Liver (tissue), 9 donors: ENCODE results near the gene NCOR1. TPM values are rescaled to one million over a fixed set of nuclear protein-coding genes. Genes with fewer than 3 reads are reported as not detected.
A peak's percentile ranks its signal among the peaks of the same experiment; 100 is the strongest.

ENCODE experiments used
- DNase-seq: peaks from one replicate; pipeline ENCODE4 v3.0.0-alpha.2; 2017; ENCODE audit warnings: low spot score
- H3K27ac ChIP-seq, 2 donors: one replicate each; pipeline ENCODE4 v1.7.0; 2013; ENCODE audit warnings: inconsistent platforms in 2 of 2, low read length in 2 of 2, control low read depth in 1 of 2, low read depth in 1 of 2, mild to moderate bottlenecking in 1 of 2
- H3K27me3 ChIP-seq, 4 donors: one replicate each; pipeline versions ENCODE4 v1.6.1 to v1.7.0; 2013; ENCODE audit warnings: low read length in 3 of 4, inconsistent platforms in 1 of 4, mild to moderate bottlenecking in 1 of 4, moderate library complexity in 1 of 4; ENCODE audit not compliant: control insufficient read depth in 4 of 4, insufficient read depth in 4 of 4
- H3K36me3 ChIP-seq, 4 donors: one replicate each; pipeline versions ENCODE4 v1.6.1 to v1.7.0; 2013; ENCODE audit warnings: low read length in 3 of 4, mild to moderate bottlenecking in 3 of 4, low read depth in 1 of 4, moderate library complexity in 1 of 4; ENCODE audit not compliant: control insufficient read depth in 4 of 4, insufficient read depth in 3 of 4
- H3K4me1 ChIP-seq, 4 donors: one replicate each; pipeline versions ENCODE4 v1.6.1 to v1.7.0; 2013; ENCODE audit warnings: low read length in 3 of 4, mild to moderate bottlenecking in 3 of 4, moderate library complexity in 1 of 4; ENCODE audit not compliant: control insufficient read depth in 4 of 4, insufficient read depth in 4 of 4
- H3K4me3 ChIP-seq, 3 donors: one replicate each; pipeline versions ENCODE4 v1.6.1 to v1.7.0; 2013; ENCODE audit warnings: low read length in 3 of 3, control low read depth in 1 of 3, low read depth in 1 of 3, mild to moderate bottlenecking in 1 of 3
- H3K9ac ChIP-seq, 2 donors: one replicate each; pipeline ENCODE4 v1.7.0; 2013; ENCODE audit warnings: low read length in 2 of 2, mild to moderate bottlenecking in 2 of 2, moderate library complexity in 2 of 2, control low read depth in 1 of 2, low read depth in 1 of 2
- H3K9me3 ChIP-seq, 4 donors: one replicate each; pipeline versions ENCODE4 v1.6.1 to v1.7.0; 2013; ENCODE audit warnings: low read length in 3 of 4; ENCODE audit not compliant: control insufficient read depth in 4 of 4
- ATF3 ChIP-seq: IDR thresholded peaks from 2 replicates; pipeline ENCODE4 v1.6.1; 2016; ENCODE audit warnings: antibody characterized with exemption
- CTCF ChIP-seq: fragments of 150-350 bp; IDR thresholded peaks from 2 replicates; pipeline ENCODE4 v1.5.1; 2017; ENCODE audit warnings: improper control_type of control experiment, low read depth, low read length; ENCODE audit not compliant: missing input control
- EGR1 ChIP-seq, 2 donors: IDR thresholded peaks; 2 replicates each; pipeline ENCODE4 v1.6.1; 2016 to 2018; ENCODE audit warnings: antibody characterized with exemption in 2 of 2, low read depth in 2 of 2
- FOXA1 ChIP-seq: IDR thresholded peaks from 2 replicates; pipeline ENCODE4 v1.6.1; 2016; ENCODE audit warnings: antibody characterized with exemption
- FOXA2 ChIP-seq: IDR thresholded peaks from 2 replicates; pipeline ENCODE4 v1.6.1; 2016; ENCODE audit warnings: antibody characterized with exemption
- GABPA ChIP-seq, 2 donors: IDR thresholded peaks in 1 of 2; conservative IDR thresholded peaks in 1 of 2; 2 replicates each; pipeline ENCODE4 v1.6.1; 2016; ENCODE audit warnings: antibody characterized with exemption in 2 of 2, mild to moderate bottlenecking in 1 of 2, moderate library complexity in 1 of 2
- HNF4A ChIP-seq, 2 donors: conservative IDR thresholded peaks; 2 replicates each; pipeline ENCODE4 v1.6.1; 2016; ENCODE audit warnings: antibody characterized with exemption in 2 of 2, mild to moderate bottlenecking in 2 of 2
- HNF4G ChIP-seq: IDR thresholded peaks from 2 replicates; pipeline ENCODE4 v1.6.1; 2016; ENCODE audit warnings: antibody characterized with exemption
- JUND ChIP-seq, 2 donors: IDR thresholded peaks; 2 replicates each; pipeline ENCODE4 v1.6.1; 2016; ENCODE audit warnings: antibody characterized with exemption in 2 of 2
- NR2F2 ChIP-seq: IDR thresholded peaks from 2 replicates; pipeline ENCODE4 v1.6.1; 2016; ENCODE audit warnings: antibody characterized with exemption
- RAD21 ChIP-seq, 2 donors: IDR thresholded peaks; 2 replicates each; pipeline ENCODE4 v1.6.1; 2016; ENCODE audit warnings: antibody characterized with exemption in 2 of 2, mild to moderate bottlenecking in 2 of 2
- RXRA ChIP-seq, 2 donors: IDR thresholded peaks; 2 replicates each; pipeline ENCODE4 v1.6.1; 2017 to 2018; ENCODE audit warnings: antibody characterized with exemption in 2 of 2, mild to moderate bottlenecking in 1 of 2
- SP1 ChIP-seq: IDR thresholded peaks from 2 replicates; pipeline ENCODE4 v1.6.1; 2018; ENCODE audit warnings: antibody characterized with exemption, mild to moderate bottlenecking
- TAF1 ChIP-seq: conservative IDR thresholded peaks from 2 replicates; pipeline ENCODE4 v1.6.1; 2016; ENCODE audit warnings: antibody characterized with exemption, mild to moderate bottlenecking
- YY1 ChIP-seq: IDR thresholded peaks from 2 replicates; pipeline ENCODE4 v1.6.1; 2016; ENCODE audit warnings: antibody characterized with exemption, mild to moderate bottlenecking
- WGBS: extraction: QIAGEN DNeasy Blood & Tissue Kit; methylation state at CpG from one replicate; pipeline ENCODE4 v1.1.7; 2013; 5-methylcytosine and 5-hydroxymethylcytosine counted together
- polyA plus RNA-seq, 2 donors: library from polyadenylated mRNA; stranded (reverse) in 1 of 2; unstranded in 1 of 2; fragments of 200-250 nt in 1 of 2; fragments of >200 nt in 1 of 2; fragmentation: Nextera tagmentation in 1 of 2; extraction: Ambion mirVana in 1 of 2; gene quantifications; one replicate each; pipeline versions ENCODE4 v1.2.1 to v1.2.3, GENCODE V29; 2013 to 2015
- total RNA-seq, 2 donors: library from RNA; depleted of rRNA; stranded (reverse); fragments of >200 nt; gene quantifications; one replicate each; pipeline ENCODE4 v1.2.3, GENCODE V29; 2014
- TF ChIP-seq, protein P1 (sequence below): IDR thresholded peaks from 2 replicates; pipeline ENCODE4 v1.6.1; 2016; ENCODE audit warnings: antibody characterized with exemption
- TF ChIP-seq, protein P2 (sequence below): IDR thresholded peaks from 2 replicates; pipeline ENCODE4 v1.6.1; 2016; ENCODE audit warnings: antibody characterized with exemption, mild to moderate bottlenecking
- TF ChIP-seq, protein P3 (sequence below): IDR thresholded peaks from 2 replicates; pipeline ENCODE4 v1.6.1; 2016; ENCODE audit warnings: antibody characterized with exemption
- donor health status: healthy.
- donor health status: healthy.
- donor health status: healthy.
- donor health status: healthy.
- donor health status: healthy.

Gene NCOR1
- total and polyA plus RNA-seq, 4 donors = 23.6 to 94.8 (median 77.0) TPM

- 3% methylated on average over 16 of the region's 16 CpGs for WGBS
- Histone ChIP-seq H3K4me1 (peaks cover 9 to 33% (median 21%) of the 10 kb centered on the region in 4 donors), H3K27ac (peak overlapping the region; percentile 88 to 94), H3K9ac (peak overlapping the region; percentile 80 to 83), H3K4me3 (peak overlapping the region; percentile 79 to 100 (median 89)), H3K27me3 (no peaks in the 10 kb centered on the region), H3K36me3 (no peaks in the 10 kb centered on the region), H3K9me3 (no peaks in the 10 kb centered on the region)
- no peak for DNase-seq
- TF ChIP-seq ATF3 (no peak), GABPA (IDR thresholded peaks at IDR 0.05 in 1 of 2, conservative IDR thresholded peaks at IDR 0.05 in 1 of 2) (no peak), HNF4G (no peak), FOXA2 (no peak), JUND (IDR thresholded peaks at IDR 0.05) (no peak), TAF1 (no peak), YY1 (no peak), CTCF (no peak), RAD21 (IDR thresholded peaks at IDR 0.05) (no peak), RXRA (IDR thresholded peaks at IDR 0.05) (no peak), EGR1 (IDR thresholded peaks at IDR 0.05; ENCODE audit: low read depth in 2 of 2) (no peak), HNF4A (conservative IDR thresholded peaks at IDR 0.05) (no peak), NR2F2 (no peak), FOXA1 (no peak), SP1 (no peak)
- TF ChIP-seq, protein P1, sequence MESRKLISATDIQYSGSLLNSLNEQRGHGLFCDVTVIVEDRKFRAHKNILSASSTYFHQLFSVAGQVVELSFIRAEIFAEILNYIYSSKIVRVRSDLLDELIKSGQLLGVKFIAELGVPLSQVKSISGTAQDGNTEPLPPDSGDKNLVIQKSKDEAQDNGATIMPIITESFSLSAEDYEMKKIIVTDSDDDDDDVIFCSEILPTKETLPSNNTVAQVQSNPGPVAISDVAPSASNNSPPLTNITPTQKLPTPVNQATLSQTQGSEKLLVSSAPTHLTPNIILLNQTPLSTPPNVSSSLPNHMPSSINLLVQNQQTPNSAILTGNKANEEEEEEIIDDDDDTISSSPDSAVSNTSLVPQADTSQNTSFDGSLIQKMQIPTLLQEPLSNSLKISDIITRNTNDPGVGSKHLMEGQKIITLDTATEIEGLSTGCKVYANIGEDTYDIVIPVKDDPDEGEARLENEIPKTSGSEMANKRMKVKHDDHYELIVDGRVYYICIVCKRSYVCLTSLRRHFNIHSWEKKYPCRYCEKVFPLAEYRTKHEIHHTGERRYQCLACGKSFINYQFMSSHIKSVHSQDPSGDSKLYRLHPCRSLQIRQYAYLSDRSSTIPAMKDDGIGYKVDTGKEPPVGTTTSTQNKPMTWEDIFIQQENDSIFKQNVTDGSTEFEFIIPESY = no peak
- TF ChIP-seq, protein P2, sequence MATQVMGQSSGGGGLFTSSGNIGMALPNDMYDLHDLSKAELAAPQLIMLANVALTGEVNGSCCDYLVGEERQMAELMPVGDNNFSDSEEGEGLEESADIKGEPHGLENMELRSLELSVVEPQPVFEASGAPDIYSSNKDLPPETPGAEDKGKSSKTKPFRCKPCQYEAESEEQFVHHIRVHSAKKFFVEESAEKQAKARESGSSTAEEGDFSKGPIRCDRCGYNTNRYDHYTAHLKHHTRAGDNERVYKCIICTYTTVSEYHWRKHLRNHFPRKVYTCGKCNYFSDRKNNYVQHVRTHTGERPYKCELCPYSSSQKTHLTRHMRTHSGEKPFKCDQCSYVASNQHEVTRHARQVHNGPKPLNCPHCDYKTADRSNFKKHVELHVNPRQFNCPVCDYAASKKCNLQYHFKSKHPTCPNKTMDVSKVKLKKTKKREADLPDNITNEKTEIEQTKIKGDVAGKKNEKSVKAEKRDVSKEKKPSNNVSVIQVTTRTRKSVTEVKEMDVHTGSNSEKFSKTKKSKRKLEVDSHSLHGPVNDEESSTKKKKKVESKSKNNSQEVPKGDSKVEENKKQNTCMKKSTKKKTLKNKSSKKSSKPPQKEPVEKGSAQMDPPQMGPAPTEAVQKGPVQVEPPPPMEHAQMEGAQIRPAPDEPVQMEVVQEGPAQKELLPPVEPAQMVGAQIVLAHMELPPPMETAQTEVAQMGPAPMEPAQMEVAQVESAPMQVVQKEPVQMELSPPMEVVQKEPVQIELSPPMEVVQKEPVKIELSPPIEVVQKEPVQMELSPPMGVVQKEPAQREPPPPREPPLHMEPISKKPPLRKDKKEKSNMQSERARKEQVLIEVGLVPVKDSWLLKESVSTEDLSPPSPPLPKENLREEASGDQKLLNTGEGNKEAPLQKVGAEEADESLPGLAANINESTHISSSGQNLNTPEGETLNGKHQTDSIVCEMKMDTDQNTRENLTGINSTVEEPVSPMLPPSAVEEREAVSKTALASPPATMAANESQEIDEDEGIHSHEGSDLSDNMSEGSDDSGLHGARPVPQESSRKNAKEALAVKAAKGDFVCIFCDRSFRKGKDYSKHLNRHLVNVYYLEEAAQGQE = no peak
- TF ChIP-seq, protein P3, sequence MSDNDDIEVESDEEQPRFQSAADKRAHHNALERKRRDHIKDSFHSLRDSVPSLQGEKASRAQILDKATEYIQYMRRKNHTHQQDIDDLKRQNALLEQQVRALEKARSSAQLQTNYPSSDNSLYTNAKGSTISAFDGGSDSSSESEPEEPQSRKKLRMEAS = no peak
Observed at GRCh38 chr17:16214190-16215001, 938 bp downstream of the NCOR1 start.
